H1 (cell line): Measurements from ENCODE around the gene RABL6. TPM values are rescaled to one million over a fixed set of nuclear protein-coding genes. Genes with fewer than 3 reads are reported as not detected.

Source experiments
- CHD2 ChIP-seq: IDR thresholded peaks from 2 replicates; pipeline ENCODE4 v1.6.1; 2012; ENCODE audit warnings: low read length, improper control_type of control experiment
- HDAC2 ChIP-seq, 2 experiments: fragments of 300-600 bp in 1 of 2; sonication (generic) in 1 of 2; IDR thresholded peaks; 2 replicates each; pipeline ENCODE4 v1.6.1; 2011 to 2012; ENCODE audit warnings: low read depth in 2 of 2, low read length in 2 of 2, mild to moderate bottlenecking in 2 of 2, moderate library complexity in 2 of 2, borderline replicate concordance in 1 of 2, inconsistent platforms in 1 of 2
- KDM5A ChIP-seq: fragments of 200-600 bp; IDR thresholded peaks from 2 replicates; pipeline ENCODE4 v1.7.1; 2012; ENCODE audit warnings: mild to moderate bottlenecking, low read length, inconsistent platforms, mixed read lengths
- NANOG ChIP-seq: IDR thresholded peaks from 2 replicates; pipeline ENCODE4 v1.6.1; 2011; ENCODE audit warnings: low read length, low read depth, mild to moderate bottlenecking, inconsistent platforms; ENCODE audit not compliant: insufficient read depth, poor library complexity, severe bottlenecking
- PHF8 ChIP-seq: fragments of 200-600 bp; sonication (generic); conservative IDR thresholded peaks from 2 replicates; pipeline ENCODE4 v1.7.1; 2012; ENCODE audit warnings: low read depth, mild to moderate bottlenecking, inconsistent platforms, low read length, moderate library complexity
- RFX5 ChIP-seq: IDR thresholded peaks from 2 replicates; pipeline ENCODE4 v1.6.1; 2011; ENCODE audit warnings: low read depth, low read length, improper control_type of control experiment, borderline replicate concordance
- TEAD4 ChIP-seq: IDR thresholded peaks from 2 replicates; pipeline ENCODE4 v1.6.1; 2012; ENCODE audit warnings: low read depth, low read length, inconsistent platforms, mixed read lengths
- polyA plus RNA-seq, 7 experiments: library from polyadenylated mRNA; depleted of rRNA in 3 of 7; stranded (reverse) in 5 of 7; unstranded in 2 of 7; fragments of >200 nt in 5 of 7; fragments of 200-250 nt in 2 of 7; gene quantifications; 1 replicate in 5 of 7; 2 replicates in 1 of 7; 4 replicates in 1 of 7; pipeline versions ENCODE4 v1.2.1 to v1.2.3, GENCODE V29; 2011 to 2013; ENCODE audit warnings: missing spikeins in 2 of 7, mixed read lengths in 2 of 7
- total RNA-seq: library from RNA; stranded (reverse); fragmentation: NEBNext Ultra II Directional; extraction: Animal tissue kit (Norgen Biotek cat#: 25700); gene quantifications from 2 replicates; pipeline ENCODE4 v1.2.1, GENCODE V29; 2021
- TF ChIP-seq, protein P1 (sequence below): fragments of 300-600 bp; sonication (generic); IDR thresholded peaks from 2 replicates; pipeline ENCODE4 v1.7.1; 2012; ENCODE audit warnings: low read length, moderate library complexity, mild to moderate bottlenecking, inconsistent platforms; ENCODE audit not compliant: insufficient replicate concordance
- TF ChIP-seq, protein P2 (sequence below): IDR thresholded peaks from 2 replicates; pipeline ENCODE4 v1.6.1; 2011; ENCODE audit warnings: low read length, improper control_type of control experiment

RABL6 gene
- total and polyA plus RNA-seq, 2 of the 8 experiments (the other 6 are each of a cell fraction or from before 2014, with no cell fraction given) = 70.1 to 130 TPM

DNA sequence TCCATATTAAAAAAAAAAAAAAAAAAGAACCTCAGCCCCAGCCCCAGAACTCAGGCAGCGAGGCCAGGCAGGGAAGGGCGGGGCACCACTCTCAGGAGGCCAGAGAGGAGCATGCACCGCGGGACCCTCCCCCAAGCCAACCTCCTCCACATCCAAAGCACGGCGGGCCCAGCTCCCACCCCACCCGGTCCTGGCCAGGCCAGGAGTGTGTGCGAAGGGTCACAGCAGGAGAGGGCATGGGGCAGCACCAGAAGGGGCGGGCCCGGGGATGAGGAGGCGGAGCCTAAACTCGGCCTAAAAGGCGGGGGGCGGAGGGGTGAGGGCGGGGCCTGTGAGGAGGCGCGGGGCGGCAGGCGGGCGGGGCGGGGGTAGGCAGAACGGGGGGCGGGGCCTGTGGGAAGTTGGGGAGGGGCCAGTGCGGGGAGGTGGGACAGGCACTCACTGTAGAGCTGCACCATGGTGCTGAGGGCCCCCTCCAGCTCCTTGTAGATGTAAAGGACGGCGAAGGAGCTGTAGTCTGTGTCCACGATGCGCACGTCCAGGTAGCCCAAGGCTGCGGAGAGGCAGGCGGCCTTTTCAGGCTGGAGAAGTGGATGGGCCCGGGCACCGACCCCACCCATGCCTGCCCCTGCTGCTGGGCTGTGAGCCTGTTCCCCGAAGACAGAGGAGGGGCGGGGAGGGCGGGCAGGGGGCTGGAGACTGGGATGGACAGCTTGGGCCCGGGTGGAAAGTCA lies 44.7 kb upstream of the RABL6 start (continued):
- TF ChIP-seq, protein P1, sequence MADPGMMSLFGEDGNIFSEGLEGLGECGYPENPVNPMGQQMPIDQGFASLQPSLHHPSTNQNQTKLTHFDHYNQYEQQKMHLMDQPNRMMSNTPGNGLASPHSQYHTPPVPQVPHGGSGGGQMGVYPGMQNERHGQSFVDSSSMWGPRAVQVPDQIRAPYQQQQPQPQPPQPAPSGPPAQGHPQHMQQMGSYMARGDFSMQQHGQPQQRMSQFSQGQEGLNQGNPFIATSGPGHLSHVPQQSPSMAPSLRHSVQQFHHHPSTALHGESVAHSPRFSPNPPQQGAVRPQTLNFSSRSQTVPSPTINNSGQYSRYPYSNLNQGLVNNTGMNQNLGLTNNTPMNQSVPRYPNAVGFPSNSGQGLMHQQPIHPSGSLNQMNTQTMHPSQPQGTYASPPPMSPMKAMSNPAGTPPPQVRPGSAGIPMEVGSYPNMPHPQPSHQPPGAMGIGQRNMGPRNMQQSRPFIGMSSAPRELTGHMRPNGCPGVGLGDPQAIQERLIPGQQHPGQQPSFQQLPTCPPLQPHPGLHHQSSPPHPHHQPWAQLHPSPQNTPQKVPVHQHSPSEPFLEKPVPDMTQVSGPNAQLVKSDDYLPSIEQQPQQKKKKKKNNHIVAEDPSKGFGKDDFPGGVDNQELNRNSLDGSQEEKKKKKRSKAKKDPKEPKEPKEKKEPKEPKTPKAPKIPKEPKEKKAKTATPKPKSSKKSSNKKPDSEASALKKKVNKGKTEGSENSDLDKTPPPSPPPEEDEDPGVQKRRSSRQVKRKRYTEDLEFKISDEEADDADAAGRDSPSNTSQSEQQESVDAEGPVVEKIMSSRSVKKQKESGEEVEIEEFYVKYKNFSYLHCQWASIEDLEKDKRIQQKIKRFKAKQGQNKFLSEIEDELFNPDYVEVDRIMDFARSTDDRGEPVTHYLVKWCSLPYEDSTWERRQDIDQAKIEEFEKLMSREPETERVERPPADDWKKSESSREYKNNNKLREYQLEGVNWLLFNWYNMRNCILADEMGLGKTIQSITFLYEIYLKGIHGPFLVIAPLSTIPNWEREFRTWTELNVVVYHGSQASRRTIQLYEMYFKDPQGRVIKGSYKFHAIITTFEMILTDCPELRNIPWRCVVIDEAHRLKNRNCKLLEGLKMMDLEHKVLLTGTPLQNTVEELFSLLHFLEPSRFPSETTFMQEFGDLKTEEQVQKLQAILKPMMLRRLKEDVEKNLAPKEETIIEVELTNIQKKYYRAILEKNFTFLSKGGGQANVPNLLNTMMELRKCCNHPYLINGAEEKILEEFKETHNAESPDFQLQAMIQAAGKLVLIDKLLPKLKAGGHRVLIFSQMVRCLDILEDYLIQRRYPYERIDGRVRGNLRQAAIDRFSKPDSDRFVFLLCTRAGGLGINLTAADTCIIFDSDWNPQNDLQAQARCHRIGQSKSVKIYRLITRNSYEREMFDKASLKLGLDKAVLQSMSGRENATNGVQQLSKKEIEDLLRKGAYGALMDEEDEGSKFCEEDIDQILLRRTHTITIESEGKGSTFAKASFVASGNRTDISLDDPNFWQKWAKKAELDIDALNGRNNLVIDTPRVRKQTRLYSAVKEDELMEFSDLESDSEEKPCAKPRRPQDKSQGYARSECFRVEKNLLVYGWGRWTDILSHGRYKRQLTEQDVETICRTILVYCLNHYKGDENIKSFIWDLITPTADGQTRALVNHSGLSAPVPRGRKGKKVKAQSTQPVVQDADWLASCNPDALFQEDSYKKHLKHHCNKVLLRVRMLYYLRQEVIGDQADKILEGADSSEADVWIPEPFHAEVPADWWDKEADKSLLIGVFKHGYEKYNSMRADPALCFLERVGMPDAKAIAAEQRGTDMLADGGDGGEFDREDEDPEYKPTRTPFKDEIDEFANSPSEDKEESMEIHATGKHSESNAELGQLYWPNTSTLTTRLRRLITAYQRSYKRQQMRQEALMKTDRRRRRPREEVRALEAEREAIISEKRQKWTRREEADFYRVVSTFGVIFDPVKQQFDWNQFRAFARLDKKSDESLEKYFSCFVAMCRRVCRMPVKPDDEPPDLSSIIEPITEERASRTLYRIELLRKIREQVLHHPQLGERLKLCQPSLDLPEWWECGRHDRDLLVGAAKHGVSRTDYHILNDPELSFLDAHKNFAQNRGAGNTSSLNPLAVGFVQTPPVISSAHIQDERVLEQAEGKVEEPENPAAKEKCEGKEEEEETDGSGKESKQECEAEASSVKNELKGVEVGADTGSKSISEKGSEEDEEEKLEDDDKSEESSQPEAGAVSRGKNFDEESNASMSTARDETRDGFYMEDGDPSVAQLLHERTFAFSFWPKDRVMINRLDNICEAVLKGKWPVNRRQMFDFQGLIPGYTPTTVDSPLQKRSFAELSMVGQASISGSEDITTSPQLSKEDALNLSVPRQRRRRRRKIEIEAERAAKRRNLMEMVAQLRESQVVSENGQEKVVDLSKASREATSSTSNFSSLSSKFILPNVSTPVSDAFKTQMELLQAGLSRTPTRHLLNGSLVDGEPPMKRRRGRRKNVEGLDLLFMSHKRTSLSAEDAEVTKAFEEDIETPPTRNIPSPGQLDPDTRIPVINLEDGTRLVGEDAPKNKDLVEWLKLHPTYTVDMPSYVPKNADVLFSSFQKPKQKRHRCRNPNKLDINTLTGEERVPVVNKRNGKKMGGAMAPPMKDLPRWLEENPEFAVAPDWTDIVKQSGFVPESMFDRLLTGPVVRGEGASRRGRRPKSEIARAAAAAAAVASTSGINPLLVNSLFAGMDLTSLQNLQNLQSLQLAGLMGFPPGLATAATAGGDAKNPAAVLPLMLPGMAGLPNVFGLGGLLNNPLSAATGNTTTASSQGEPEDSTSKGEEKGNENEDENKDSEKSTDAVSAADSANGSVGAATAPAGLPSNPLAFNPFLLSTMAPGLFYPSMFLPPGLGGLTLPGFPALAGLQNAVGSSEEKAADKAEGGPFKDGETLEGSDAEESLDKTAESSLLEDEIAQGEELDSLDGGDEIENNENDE = no peak
- TF ChIP-seq, protein P2, sequence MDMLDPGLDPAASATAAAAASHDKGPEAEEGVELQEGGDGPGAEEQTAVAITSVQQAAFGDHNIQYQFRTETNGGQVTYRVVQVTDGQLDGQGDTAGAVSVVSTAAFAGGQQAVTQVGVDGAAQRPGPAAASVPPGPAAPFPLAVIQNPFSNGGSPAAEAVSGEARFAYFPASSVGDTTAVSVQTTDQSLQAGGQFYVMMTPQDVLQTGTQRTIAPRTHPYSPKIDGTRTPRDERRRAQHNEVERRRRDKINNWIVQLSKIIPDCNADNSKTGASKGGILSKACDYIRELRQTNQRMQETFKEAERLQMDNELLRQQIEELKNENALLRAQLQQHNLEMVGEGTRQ = no peak
- TF ChIP-seq RFX5 (no peak), NANOG (no peak), KDM5A (no peak), HDAC2 (IDR thresholded peaks at IDR 0.05; ENCODE audit: borderline replicate concordance in 1 of 2, low read depth in 2 of 2, low read length in 2 of 2) (no peak), PHF8 (peak; percentile 58; the same call in 1 of the 2 replicates), TEAD4 (no peak), CHD2 (no peak)
